Skin epidermis (tissue), 12 donors: ENCODE data around the gene HEPHL1.
"Not testable (repeated sequence)": the region's sequence is repeated elsewhere in the genome, so short reads cannot be mapped to it uniquely, and the experiment has no call there.

Experiments used
- H3K27ac ChIP-seq, 21 experiments: fragments of 200-600 bp; sonication (generic) in 11 of 21; one replicate each; pipeline ENCODE4 v1.5.0; 2020; ENCODE audit warnings: mild to moderate bottlenecking in 3 of 21, inconsistent platforms in 2 of 21, moderate library complexity in 2 of 21
- H3K4me3 ChIP-seq, 7 experiments: fragments of 200-600 bp; sonication (generic) in 2 of 7; one replicate each; pipeline ENCODE4 v1.5.0; 2020; ENCODE audit warnings: inconsistent platforms in 2 of 7, mild to moderate bottlenecking in 2 of 7, moderate library complexity in 1 of 7

The HEPHL1 gene

GRCh38 chr11:94066901-94067429 lies 45.8 kb downstream of the HEPHL1 start:
- Histone ChIP-seq H3K27ac (no peak overlapping the region), H3K4me3 (no peak overlapping the region)

- no peak overlapping the region for H3K27ac ChIP-seq
- H3K4me3 ChIP-seq, result no peak overlapping the region
Observed at GRCh38 chr11:94068764-94069163, 47.6 kb downstream of the HEPHL1 start.

- no peak overlapping the region for H3K27ac ChIP-seq
Observed at GRCh38 chr11:94077552-94078293, 56.6 kb downstream of the HEPHL1 start.

GRCh38 chr11:94084164-94084563 lies 63.0 kb downstream of the HEPHL1 start:
- H3K4me3 ChIP-seq, result no peak overlapping the region
- H3K27ac ChIP-seq, result no peak overlapping the region

More at GRCh38 chr11:94077552-94078293, 56.6 kb downstream of the HEPHL1 start:
- H3K4me3 ChIP-seq, result no peak overlapping the region

- no peak overlapping the region for H3K27ac ChIP-seq
Observed at GRCh38 chr11:94088906-94089305, 67.8 kb downstream of the HEPHL1 start.

GRCh38 chr11:94089341-94089740 lies 68.2 kb downstream of the HEPHL1 start:
- Histone ChIP-seq H3K27ac (no peak overlapping the region), H3K4me3 (no peak overlapping the region)

More at GRCh38 chr11:94088906-94089305, 67.8 kb downstream of the HEPHL1 start:
- H3K4me3 ChIP-seq, result no peak overlapping the region

GRCh38 chr11:94090401-94090800 lies 69.2 kb downstream of the HEPHL1 start:
- no peak overlapping the region for H3K27ac ChIP-seq
- H3K4me3 ChIP-seq, result no peak overlapping the region

- H3K27ac ChIP-seq, result no peak overlapping the region
- H3K4me3 ChIP-seq, result no peak overlapping the region
Observed at GRCh38 chr11:94091091-94091490, 69.9 kb downstream of the HEPHL1 start.

- no peak overlapping the region for H3K27ac ChIP-seq
- no peak overlapping the region for H3K4me3 ChIP-seq
Observed at GRCh38 chr11:94100253-94100652, 79.1 kb downstream of the HEPHL1 start.

GRCh38 chr11:94103471-94103870 lies 82.3 kb downstream of the HEPHL1 start:
- Histone ChIP-seq H3K27ac (no peak overlapping the region), H3K4me3 (no peak overlapping the region)

GRCh38 chr11:94104734-94105133 lies 83.6 kb downstream of the HEPHL1 start:
- Histone ChIP-seq H3K4me3 (no peak overlapping the region), H3K27ac (no peak overlapping the region)

GRCh38 chr11:94106716-94107115 lies 85.6 kb downstream of the HEPHL1 start:
- Histone ChIP-seq H3K4me3 (no peak overlapping the region), H3K27ac (no peak overlapping the region)

GRCh38 chr11:94107363-94107762 lies 86.2 kb downstream of the HEPHL1 start:
- Histone ChIP-seq H3K27ac (no peak overlapping the region), H3K4me3 (no peak overlapping the region)

GRCh38 chr11:94111241-94111640 lies 90.1 kb downstream of the HEPHL1 start:
- H3K27ac ChIP-seq, result no peak overlapping the region

GRCh38 chr11:94111660-94112059 lies 90.5 kb downstream of the HEPHL1 start:
- H3K27ac ChIP-seq, result peak overlapping the region in 1 of 21 experiments; percentile 42

More at GRCh38 chr11:94111241-94111640, 90.1 kb downstream of the HEPHL1 start:
- no peak overlapping the region for H3K4me3 ChIP-seq

GRCh38 chr11:94112206-94112953 lies 91.2 kb downstream of the HEPHL1 start:
- peak overlapping the region in 1 of 21 experiments; percentile 42 for H3K27ac ChIP-seq
- H3K4me3 ChIP-seq, result no peak overlapping the region

More at GRCh38 chr11:94111660-94112059, 90.5 kb downstream of the HEPHL1 start:
- H3K4me3 ChIP-seq, result no peak overlapping the region

GRCh38 chr11:94117197-94117574 lies 96.0 kb downstream of the HEPHL1 start:
- H3K4me3 ChIP-seq, result no peak overlapping the region
- H3K27ac ChIP-seq, result no peak overlapping the region

GRCh38 chr11:94117871-94118270 lies 96.7 kb downstream of the HEPHL1 start:
- no peak overlapping the region for H3K4me3 ChIP-seq

GRCh38 chr11:94119676-94120075 lies 98.5 kb downstream of the HEPHL1 start:
- H3K27ac ChIP-seq, H3K4me3 ChIP-seq: not testable (repeated sequence)

More at GRCh38 chr11:94117871-94118270, 96.7 kb downstream of the HEPHL1 start:
- H3K27ac ChIP-seq, result no peak overlapping the region

- not testable (repeated sequence) for H3K4me3 ChIP-seq, H3K27ac ChIP-seq
Observed at GRCh38 chr11:94120516-94120915, 99.4 kb downstream of the HEPHL1 start.

GRCh38 chr11:94120946-94121345 lies 99.8 kb downstream of the HEPHL1 start:
- Histone ChIP-seq H3K27ac (no peak overlapping the region), H3K4me3 (no peak overlapping the region)
